ENCODE data around the gene IQSEC2.

Gene IQSEC2

DNA sequence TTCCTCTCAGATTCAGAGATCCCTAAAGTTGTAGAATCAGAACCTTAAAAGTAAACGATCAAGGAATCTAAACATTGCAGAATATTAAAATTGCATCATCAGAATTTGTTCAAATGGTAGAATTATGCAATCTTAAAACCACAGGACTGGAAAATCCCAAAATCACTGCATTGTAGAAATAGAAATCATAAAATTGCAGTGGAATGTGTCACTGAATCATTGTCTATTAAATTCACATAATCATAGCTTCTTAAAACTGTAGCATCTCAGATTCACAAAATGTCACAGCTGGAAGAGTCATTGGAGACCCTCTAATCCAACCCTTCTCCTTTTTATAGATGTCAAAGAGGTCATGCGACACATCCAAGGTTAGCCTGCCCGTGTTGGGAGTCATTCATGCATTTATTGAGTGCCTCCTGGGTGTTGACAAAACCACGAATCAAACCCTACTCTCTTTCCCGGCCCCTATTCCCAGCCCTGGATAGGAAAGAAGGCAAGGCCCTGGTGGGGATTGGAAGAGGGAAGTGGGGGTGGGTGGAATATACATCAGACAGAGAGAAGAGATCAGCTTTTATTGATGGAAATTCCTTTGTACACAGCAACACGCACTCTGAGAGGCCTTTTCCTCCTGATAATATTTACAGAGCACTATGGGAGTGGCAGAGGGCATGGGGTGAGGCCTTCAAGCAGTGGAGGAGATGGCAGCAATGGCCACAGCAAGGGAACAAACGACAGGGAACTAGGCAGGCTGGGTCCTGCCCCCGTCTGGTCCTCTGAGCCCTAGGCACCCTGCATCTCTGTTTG lies 15.4 kb downstream of the IQSEC2 start:
- no peak for DNase-seq

- no peak for DNase-seq
Observed at GRCh38 chrX:53263597-53264094, 17.7 kb downstream of the IQSEC2 start.

- DNase-seq: no peak
Observed at GRCh38 chrX:53262918-53263394, 18.4 kb downstream of the IQSEC2 start.

GRCh38 chrX:53262189-53262917 lies 19.0 kb downstream of the IQSEC2 start:
- DNase-seq: no peak

- no peak for DNase-seq
Observed at GRCh38 chrX:53261355-53261972, 19.9 kb downstream of the IQSEC2 start.

DNA sequence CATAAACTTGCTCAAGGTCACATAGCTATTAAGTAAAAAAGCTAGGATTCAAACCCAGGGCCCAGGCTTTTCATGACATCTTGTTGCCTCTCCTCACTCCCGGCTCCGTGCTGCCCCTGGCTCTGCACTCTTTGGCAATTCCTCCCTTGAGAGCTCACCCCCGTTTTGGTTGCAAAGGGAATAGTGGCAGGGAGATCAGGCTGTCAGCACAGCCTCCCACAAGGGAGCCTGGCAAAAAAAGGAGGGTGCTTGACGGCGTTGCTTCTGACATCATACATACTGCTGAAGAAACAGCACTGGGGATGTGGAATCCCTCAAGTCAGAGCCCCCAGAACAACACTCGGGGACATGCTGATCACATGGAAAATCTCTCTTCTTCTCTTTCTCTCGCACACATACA lies 20.5 kb downstream of the IQSEC2 start:
- no peak for DNase-seq

DNA sequence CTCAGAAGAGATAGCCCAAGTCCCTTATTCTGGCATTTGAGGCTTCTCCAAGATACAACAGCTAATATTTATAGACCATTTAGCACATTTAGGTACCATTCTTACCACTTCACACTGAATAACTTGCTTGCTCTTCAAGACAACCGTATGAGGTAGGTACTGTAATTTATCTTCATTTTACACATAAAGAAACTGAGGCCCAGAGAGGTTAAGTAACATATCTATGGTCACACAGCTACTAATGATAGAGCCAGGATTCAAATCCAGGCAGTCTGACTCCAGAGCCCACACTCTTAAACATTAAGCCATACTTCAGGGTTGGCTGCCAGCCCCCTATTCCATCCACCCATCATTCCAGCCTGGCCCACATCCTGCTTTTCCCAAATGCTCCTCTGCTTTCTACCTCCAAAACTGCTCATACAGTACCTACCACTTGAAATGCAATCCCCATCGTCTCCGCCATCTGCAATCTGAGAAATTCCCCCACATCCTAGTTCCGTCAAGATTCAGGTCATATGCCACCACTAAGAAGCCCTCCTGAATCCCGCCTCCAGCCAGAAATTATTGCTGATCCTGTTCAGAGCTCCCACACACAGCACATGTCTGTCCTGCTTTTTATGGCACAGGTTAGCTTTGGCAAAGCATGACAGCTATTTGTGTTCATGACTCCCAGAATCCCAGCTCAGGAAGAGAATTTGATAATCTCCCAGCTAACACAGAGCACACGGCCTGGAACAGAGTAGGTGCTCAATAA lies 23.5 kb downstream of the IQSEC2 start:
- DNase-seq: no peak

DNA sequence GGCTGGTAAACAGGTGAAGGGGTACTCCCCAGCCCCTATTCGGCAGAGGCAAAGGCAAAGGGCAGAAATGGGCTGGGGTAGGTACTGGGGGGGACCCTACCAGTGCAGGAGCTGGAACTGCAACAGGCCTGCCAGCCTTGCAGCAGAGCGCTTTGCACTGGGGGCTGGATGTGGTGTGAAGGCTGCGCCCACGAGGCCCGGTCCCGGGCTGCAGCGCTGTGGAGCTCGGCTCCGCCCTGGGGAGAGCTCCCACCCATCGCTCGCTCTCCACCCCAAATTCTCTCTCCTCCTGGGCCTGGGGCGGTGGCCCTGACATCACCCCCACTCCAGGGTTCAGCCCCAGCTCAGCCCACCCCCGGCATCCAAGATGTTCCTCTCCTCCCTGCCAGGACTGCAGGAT lies 24.2 kb downstream of the IQSEC2 start:
- DNase-seq: no peak

GRCh38 chrX:53256446-53257041 lies 24.8 kb downstream of the IQSEC2 start:
- no peak for DNase-seq

DNA sequence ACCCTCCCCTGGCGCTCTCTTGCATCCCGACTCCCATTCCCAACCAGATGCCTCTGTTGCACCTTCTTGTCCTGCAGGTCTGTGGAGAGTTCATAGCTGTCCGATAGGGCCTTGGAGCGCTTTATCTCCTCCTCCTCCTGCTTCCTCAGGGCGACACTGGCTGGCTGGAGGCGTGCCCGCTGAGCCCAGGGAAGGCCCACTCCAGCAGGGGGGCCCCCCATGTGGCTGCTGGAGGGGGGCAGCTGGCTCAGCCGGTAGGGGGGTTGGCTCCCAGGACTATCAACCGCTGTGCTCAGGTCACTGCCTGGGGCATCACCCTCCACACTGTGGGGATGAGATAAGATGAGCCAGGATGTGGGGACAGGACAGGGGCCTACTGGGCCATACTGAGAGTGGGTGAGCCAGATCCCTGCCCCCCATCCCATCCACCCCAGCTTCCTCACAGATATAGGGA lies 25.6 kb downstream of the IQSEC2 start:
- DNase-seq: no peak

- no peak for DNase-seq
Observed at GRCh38 chrX:53254570-53255461, 26.6 kb downstream of the IQSEC2 start.

DNA sequence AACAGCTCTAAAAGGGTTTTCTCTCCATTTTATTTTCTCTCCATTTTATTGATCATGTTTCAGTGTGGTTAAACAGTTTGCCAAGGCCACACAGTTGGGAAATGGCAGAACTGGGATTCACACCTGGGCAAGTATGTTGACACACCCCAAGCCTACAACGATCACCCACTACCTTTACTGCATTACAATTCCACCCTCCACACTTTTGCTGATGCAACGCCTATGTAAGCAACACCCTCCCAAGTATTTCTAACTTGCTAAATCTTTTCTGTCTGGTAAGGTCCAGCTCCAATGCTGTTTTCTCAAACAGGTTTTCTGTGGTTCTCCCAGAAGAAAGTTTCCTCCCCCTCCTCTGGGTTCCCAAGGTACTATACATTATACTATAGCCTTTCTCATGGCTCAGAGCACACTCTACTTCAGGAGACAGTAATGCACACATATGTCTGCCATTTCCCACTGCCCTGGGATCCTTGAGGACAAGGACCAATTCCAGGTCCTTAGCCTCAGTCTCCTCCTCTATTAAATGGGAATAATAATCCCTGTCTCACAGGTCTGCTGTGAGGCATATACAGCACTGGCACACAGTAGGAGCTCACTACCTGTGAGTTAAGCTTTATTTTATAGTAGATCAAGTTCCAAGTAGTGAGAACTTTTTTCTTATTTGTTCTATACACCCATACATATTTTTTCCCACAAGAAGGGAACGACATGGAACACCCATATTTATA lies 27.9 kb downstream of the IQSEC2 start:
- DNase-seq: no peak

DNA sequence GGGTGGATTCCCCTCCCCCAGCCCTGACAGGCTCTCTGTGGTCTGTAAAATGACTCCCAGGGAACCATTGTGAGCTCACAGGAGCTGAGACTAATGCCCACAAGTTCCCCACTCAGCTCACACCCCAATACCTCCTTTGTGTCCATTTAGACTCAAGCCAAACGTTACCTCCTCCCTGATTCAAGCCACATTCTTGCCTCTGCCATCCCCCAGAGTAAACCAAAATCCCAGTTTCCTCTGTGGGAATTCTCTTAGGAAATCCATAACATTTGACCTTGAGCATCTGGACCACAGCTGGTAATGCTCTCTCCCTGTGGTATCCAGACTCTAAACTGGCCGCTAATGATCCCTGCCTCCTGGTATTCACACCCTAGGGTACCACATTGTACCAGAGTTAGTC lies 30.1 kb downstream of the IQSEC2 start:
- DNase-seq: no peak

GRCh38 chrX:53250556-53250955 lies 30.8 kb downstream of the IQSEC2 start:
- no peak for DNase-seq

GRCh38 chrX:53249408-53250042 lies 31.9 kb downstream of the IQSEC2 start:
- DNase-seq: no peak

DNA sequence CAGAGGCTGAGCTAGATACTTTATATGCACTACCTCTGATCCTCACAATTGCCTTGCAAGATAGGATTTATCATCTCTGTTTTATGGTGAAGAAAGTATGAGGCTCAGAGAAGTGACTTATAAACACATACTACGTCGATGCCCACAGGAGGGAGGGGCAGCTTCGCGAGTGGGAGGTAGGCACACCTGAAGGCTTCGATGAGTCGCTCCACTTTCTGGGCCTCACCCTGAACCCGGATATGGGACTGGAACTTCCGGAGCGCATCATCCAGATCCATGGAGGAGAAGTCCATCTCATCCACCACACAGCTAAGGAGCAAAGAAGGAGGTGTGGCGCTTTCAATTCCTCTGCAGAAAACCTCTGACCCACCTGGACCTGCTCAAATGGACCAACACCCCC lies 33.5 kb downstream of the IQSEC2 start:
- DNase-seq: no peak

DNA sequence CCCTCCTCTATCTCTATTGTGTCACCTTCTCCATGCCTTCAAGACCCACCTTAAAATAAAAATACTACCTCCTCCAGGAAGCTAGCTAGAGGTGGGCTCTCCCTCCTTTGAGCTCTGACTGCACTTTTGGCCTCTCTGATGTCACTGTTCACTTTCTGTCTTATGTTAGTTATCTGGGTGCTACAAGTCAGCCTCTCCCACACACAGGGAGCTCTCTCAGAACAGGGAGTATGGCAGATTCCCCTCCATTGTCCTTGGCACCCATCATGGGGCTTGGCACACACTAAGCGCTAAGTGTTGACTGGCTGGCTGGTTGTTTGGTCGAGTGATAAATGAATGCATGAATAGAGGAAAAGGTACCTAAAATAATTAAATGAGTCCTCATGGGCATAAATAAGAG lies 35.2 kb downstream of the IQSEC2 start:
- no peak for DNase-seq

DNA sequence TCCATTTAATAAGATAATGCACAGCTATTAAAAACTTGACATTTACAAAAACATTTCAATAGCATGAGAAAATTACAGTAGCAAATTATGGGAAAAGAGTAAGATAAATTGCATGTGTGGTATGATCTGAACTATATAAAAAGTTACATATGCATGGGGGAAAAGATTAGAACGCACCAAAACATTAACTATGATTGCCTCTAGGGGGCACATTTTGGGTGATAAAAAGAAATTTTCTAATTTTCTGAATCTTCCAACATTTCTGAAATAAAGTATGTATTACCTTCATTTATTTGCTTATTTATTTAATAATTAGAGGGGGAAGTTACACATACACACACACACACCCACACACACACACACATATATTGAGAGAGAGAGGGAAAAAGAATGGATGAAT lies 36.8 kb downstream of the IQSEC2 start:
- DNase-seq: no peak

DNA sequence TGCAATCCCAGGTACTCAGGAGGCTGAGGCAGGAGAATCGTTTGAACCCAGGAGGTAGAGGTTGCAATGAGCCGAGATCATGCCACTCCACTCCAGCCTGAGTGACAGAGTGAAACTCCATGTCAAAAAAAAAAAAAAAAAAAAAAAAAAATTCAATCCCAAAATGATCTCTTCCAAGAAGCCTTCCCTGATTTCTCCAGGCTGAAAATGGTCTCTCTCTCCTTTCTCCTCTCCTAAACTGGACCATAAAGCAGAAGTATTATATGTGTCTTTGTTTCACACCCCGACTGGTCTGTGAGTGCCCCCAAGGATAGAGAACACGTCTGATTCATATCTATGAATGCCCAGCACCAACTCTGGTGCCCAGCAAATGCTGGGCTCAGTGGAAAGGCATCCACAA lies 39.1 kb downstream of the IQSEC2 start:
- no peak for DNase-seq

GRCh38 chrX:53241558-53241957 lies 39.8 kb downstream of the IQSEC2 start:
- no peak for DNase-seq

All from activated naive CD4-positive, alpha-beta T cell treated with anti-CD3 and anti-CD28 coated beads, Interleukin-2, amount 50 U/mL, for 16 hours (primary cell).